NB4 (cell line): ENCODE results near the gene SLCO3A1.

ENCODE experiments used
- CTCF ChIP-seq: IDR thresholded peaks from one replicate; pipeline ENCODE4 v1.5.1; 2012; ENCODE audit warnings: low read depth, low read length
- MYC ChIP-seq: IDR thresholded peaks from 2 replicates; pipeline ENCODE4 v1.6.1; 2011; ENCODE audit warnings: low read depth, low read length
- POLR2A ChIP-seq: IDR thresholded peaks from 2 replicates; pipeline ENCODE4 v1.6.1; 2011; ENCODE audit warnings: mild to moderate bottlenecking; ENCODE audit not compliant: insufficient read length; ENCODE audit errors: extremely low read depth

GRCh38 chr15:91915576-91915975, 62.1 kb downstream of the SLCO3A1 start:
- TF ChIP-seq CTCF (no peak), POLR2A (no peak), MYC (no peak)
